GM12892 (cell line): ENCODE results near the gene USO1.

Experiments
- POLR2A ChIP-seq: IDR thresholded peaks from 2 replicates; pipeline ENCODE4 v1.6.1; 2011; ENCODE audit warnings: low read depth, low read length, control low read depth
- POLR2AphosphoS5 ChIP-seq: IDR thresholded peaks from 2 replicates; pipeline ENCODE4 v1.6.1; 2011; ENCODE audit warnings: low read depth, low read length, control low read depth

DNA sequence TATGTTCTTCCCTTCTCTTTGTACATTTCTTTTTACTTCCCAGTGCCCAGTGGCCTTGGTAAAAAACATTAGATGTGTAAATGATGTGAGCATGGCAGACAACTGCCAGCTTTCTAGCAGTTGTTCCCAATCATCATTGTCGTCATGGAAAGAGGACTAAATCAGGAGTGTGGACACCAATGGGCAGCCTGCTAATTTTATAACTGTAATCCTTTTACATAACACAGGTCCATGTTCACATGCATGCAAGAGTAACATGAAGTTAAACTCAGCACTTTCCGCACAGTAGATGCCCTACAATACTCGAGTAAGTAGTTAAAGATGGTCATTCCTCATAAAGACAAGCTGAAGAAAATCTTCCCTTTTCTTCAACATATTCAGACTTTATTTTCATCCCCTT is 27.8 kb upstream of the USO1 start:
- TF ChIP-seq POLR2A (no peak), POLR2AphosphoS5 (no peak)
